ENCODE data around the gene SYCN.

The SYCN gene

DNA sequence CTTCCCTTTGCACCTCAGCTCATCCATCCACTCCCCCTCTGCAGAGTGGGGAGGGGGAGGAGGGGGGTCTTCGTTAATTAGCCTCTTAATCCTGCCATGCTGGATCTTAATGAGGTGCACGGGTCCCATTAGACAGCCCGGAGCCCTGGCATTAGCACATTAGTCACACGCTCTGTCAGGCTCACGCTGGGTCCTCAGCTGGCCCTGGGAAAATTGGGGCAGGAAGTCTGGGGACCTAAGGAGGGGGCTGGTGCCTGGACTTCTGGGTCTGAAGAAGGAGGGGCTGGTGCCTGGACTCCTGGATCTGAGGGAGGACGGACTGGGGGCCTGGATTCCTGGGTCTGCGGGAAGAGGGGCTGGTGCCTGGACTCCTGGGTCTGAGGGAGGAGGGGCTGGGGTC lies 7.7 kb downstream of the SYCN start:
- no peak for DNase-seq (ENCODE audit: low read depth in 2 of 3, low spot score in 1 of 3)

GRCh38 chr19:39195755-39196154 lies 8.3 kb downstream of the SYCN start:
- DNase-seq (ENCODE audit: low read depth in 2 of 3, low spot score in 1 of 3) = no peak

GRCh38 chr19:39194832-39195542 lies 9.1 kb downstream of the SYCN start:
- DNase-seq (ENCODE audit: low read depth in 2 of 3, low spot score in 1 of 3) = no peak

DNA sequence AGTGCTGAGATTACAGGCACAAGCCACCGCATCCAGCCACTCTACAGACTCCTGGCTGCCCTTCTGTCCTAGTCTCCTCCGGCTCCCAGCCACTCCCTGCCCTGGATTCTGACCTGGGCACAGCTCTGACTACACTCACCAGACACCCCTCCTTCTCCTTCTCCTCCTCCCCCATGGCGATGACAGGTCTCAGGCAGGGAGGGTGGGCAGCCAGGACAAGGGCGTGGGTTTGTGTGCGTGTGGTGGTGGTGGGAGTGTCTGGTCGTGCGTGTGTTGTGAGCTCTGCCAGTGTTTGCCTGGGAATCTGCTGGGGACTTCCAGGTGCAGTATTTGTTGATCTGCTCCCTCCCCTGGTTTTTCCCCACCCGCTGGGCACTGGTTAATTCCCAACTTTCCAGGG lies 10.3 kb downstream of the SYCN start:
- DNase-seq (ENCODE audit: low read depth in 2 of 3, low spot score in 1 of 3) = no peak

GRCh38 chr19:39192846-39193245 lies 11.2 kb downstream of the SYCN start:
- DNase-seq (ENCODE audit: low read depth in 2 of 3, low spot score in 1 of 3) = no peak

- no peak for DNase-seq (ENCODE audit: low read depth in 2 of 3, low spot score in 1 of 3)
These were observed 13.3 kb downstream of the SYCN start for GRCh38 chr19:39190768-39191167.

- no peak for DNase-seq (ENCODE audit: low read depth in 2 of 3, low spot score in 1 of 3)
These were observed 15.1 kb downstream of the SYCN start for GRCh38 chr19:39188960-39189359.

DNA sequence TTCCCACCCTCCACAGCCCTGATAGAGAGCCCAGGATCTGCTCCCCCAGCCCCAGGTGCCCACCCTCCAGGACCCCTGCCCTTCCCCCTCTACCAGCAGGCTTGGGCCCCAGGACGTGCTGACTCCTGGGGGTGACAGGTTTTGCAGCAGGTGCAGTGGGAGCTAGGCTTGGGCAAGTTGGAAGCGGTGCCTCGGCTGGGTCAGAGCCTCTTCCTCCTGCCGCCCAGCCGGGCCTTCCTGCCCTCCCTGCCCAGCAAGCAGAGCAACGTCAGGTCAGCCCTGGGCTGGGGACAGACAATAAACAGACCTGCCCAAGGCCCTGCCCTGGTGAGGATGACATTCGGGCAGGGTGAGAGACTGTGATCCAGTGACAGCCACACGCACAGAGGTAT lies 16.5 kb downstream of the SYCN start:
- no peak for DNase-seq (ENCODE audit: low read depth in 2 of 3, low spot score in 1 of 3)

- DNase-seq (ENCODE audit: low read depth in 2 of 3, low spot score in 1 of 3) = no peak
These were observed 17.7 kb downstream of the SYCN start for GRCh38 chr19:39186391-39186790.

- DNase-seq (ENCODE audit: low read depth in 2 of 3, low spot score in 1 of 3) = no peak
These were observed 21.0 kb downstream of the SYCN start for GRCh38 chr19:39183104-39183503.

GRCh38 chr19:39182174-39182505 lies 21.9 kb downstream of the SYCN start:
- no peak for DNase-seq (ENCODE audit: low read depth in 2 of 3, low spot score in 1 of 3)

DNA sequence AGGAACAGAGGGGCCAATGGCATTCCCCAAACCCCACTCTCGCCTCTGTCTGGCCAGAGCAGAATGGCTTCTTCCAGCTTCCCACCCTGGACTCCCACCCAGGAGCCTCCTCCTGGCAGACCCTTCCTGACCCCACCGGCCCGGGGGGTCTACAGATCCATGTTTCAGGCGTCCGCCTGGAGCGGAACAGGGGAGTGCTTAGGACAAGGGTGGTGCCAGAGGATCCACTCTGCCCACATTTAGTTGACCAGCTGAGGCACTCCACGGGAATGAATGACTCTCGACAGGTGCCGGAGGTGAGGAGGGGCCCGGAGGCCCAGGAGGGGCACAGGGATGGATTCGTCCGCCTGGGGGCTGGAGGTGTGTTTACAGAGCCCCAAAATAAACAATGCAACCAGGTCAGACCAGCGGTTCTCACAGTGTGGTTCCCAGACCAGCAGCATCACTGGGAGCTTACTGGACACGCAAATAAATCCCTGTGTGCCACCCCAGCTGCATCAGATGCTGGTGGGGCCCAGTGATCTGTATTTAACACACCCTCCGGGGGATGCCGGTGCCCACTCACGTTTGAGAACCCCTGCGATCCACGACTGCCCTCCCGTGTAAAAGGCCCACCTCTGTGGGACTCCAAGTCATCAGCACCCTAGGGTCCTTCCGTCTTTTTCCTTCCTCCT lies 22.4 kb downstream of the SYCN start:
- DNase-seq (ENCODE audit: low read depth in 2 of 3, low spot score in 1 of 3) = no peak

DNA sequence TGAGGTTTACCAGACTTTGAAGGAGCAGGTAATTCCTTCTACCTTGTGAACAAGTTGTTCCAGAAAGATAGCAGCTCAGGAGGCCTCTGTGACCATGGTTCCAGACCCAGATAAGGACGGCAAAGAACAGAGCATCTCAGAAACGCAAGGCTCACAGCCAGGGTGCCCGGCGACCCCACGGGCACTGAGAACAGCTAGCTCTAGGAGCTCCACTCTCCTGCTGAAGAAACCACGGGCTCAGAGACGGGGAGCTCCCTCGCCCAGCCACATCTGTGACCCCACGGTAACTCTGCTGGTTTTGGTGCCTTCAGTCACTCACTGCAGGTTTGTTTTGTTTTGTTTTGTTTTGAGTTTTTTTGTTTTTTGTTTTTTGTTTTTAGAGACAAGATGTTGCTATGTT lies 23.3 kb downstream of the SYCN start:
- DNase-seq (ENCODE audit: low read depth in 2 of 3, low spot score in 1 of 3) = no peak

GRCh38 chr19:39179754-39180153 lies 24.3 kb downstream of the SYCN start:
- DNase-seq (ENCODE audit: low read depth in 2 of 3, low spot score in 1 of 3) = no peak

DNA sequence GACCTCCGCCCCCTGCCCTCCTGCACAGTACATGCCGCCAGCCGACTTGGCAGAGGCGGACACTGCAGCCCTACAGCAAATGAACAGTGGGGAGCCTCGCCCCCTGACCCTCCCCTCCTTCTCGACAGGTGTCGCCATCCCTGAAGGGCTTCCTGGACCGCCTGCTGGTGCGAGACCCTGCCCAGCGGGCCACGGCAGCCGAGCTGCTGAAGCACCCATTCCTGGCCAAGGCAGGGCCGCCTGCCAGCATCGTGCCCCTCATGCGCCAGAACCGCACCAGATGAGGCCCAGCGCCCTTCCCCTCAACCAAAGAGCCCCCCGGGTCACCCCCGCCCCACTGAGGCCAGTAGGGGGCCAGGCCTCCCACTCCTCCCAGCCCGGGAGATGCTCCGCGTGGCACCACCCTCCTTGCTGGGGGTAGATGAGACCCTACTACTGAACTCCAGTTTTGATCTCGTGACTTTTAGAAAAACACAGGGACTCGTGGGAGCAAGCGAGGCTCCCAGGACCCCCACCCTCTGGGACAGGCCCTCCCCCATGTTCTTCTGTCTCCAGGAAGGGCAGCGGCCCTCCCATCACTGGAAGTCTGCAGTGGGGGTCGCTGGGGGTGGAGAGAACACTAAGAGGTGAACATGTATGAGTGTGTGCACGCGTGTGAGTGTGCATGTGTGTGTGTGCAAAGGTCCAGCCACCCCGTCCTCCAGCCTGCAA lies 25.6 kb downstream of the SYCN start:
- DNase-seq (ENCODE audit: low read depth in 2 of 3, low spot score in 1 of 3) = no peak

GRCh38 chr19:39177736-39178135 lies 26.3 kb downstream of the SYCN start:
- DNase-seq (ENCODE audit: low read depth in 2 of 3, low spot score in 1 of 3) = no peak

GRCh38 chr19:39177110-39177699 lies 26.9 kb downstream of the SYCN start:
- DNase-seq (ENCODE audit: low read depth in 2 of 3, low spot score in 1 of 3) = no peak

- DNase-seq (ENCODE audit: low read depth in 2 of 3, low spot score in 1 of 3) = no peak
These were observed 28.5 kb downstream of the SYCN start for GRCh38 chr19:39175564-39175963.

DNA sequence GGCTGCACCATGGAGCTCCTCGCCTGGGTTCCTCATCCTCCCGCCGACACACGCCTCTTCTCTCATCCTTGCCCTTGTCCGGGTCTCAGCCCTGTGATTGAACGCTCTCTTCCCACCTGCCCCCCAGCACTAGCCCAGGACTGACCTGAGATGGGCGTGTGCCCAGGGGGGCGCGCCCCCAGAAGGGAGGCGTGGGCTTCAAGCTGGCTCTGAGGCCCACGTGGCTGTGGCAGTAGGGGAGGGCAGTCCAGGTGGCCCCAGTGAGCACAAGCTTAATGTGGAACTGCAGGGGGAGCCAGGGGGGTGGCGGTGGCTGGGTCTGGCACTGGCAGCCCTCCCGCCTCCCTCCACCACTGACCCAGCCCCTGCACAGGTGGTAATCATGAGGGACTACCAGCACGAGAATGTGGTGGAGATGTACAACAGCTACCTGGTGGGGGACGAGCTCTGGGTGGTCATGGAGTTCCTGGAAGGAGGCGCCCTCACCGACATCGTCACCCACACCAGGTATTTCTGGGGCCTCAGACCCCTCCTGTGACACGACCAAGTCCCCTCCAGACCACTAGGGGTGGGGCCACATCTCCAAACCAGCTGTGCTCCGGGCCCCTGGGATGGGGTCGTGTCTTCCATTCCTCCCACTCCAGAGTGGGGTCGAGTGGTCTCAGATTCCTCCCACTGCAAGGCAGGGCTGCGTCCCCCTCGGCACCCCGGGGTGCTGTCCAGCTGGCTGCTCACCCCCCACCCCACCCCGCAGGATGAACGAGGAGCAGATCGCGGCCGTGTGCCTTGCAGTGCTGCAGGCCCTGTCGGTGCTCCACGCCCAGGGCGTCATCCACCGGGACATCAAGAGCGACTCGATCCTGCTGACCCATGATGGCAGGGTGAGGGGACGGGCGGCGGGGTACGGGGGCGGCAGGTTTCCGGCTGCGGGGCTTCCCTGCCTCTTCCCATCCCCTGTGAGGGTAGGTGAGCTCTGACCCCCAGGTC lies 29.2 kb downstream of the SYCN start:
- DNase-seq (ENCODE audit: low read depth in 2 of 3, low spot score in 1 of 3) = no peak

DNA sequence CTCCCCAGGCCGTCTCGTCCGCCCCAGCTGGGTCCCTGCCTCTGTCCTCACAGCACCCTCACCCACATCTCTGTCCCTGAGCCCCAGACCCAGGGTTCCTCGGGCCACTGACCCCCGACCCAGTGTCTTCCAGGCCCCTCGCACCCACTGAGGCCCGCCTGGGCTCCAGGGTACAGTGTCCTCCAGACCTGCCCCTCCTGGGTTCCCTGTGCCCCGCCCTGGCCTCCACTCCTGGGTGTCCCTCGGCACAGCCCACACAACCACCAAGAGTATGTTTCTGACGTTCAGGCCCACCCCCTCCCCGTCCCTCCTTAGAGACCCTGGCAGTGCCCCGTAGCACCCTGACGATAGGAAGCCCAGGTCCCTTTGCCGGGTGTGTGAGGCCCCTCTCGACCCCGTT lies 29.9 kb downstream of the SYCN start:
- DNase-seq (ENCODE audit: low read depth in 2 of 3, low spot score in 1 of 3) = no peak

GRCh38 chr19:39173502-39173991 lies 30.5 kb downstream of the SYCN start:
- no peak for DNase-seq (ENCODE audit: low read depth in 2 of 3, low spot score in 1 of 3)
